GM21528 (cell line): ENCODE measurements around the gene RAPGEF2.

Experiments used
- ATAC-seq: cut with Tn5 transposase; IDR thresholded peaks from one replicate; pipeline ENCODE4 v1.9.1; 2021; ENCODE audit warnings: mild to moderate bottlenecking, moderate library complexity; ENCODE audit not compliant: unreplicated experiment, low FRiP score

RAPGEF2 gene

GRCh38 chr4:159188646-159189045 lies 85.8 kb downstream of the RAPGEF2 start:
- no peak for ATAC-seq

- ATAC-seq = no peak
Measured at GRCh38 chr4:159190651-159191050, 87.8 kb downstream of the RAPGEF2 start.

- ATAC-seq = no peak
Measured at GRCh38 chr4:159191989-159192388, 89.1 kb downstream of the RAPGEF2 start.

GRCh38 chr4:159193046-159193620 lies 90.3 kb downstream of the RAPGEF2 start:
- ATAC-seq = no peak

GRCh38 chr4:159195361-159195769 lies 92.5 kb downstream of the RAPGEF2 start:
- ATAC-seq = no peak

- no peak for ATAC-seq
Measured at GRCh38 chr4:159197260-159197884, 94.5 kb downstream of the RAPGEF2 start.

GRCh38 chr4:159197885-159198269 lies 95.0 kb downstream of the RAPGEF2 start:
- ATAC-seq = no peak

GRCh38 chr4:159199826-159200225 lies 96.9 kb downstream of the RAPGEF2 start:
- no peak for ATAC-seq

- no peak for ATAC-seq
Measured at GRCh38 chr4:159201168-159201567, 98.3 kb downstream of the RAPGEF2 start.

- no peak for ATAC-seq
Measured at GRCh38 chr4:159204566-159204965, 101.7 kb downstream of the RAPGEF2 start.

GRCh38 chr4:159205466-159205865 lies 102.6 kb downstream of the RAPGEF2 start:
- no peak for ATAC-seq

- ATAC-seq = peak; percentile 89
Measured at GRCh38 chr4:159206427-159206871, 103.6 kb downstream of the RAPGEF2 start.

- no peak for ATAC-seq
Measured at GRCh38 chr4:159209249-159209648, 106.4 kb downstream of the RAPGEF2 start.

GRCh38 chr4:159210975-159211374 lies 108.1 kb downstream of the RAPGEF2 start:
- ATAC-seq = no peak

- ATAC-seq = no peak
Measured at GRCh38 chr4:159212675-159213293, 109.9 kb downstream of the RAPGEF2 start.

- no peak for ATAC-seq
Measured at GRCh38 chr4:159216834-159217233, 114.0 kb downstream of the RAPGEF2 start.

GRCh38 chr4:159219862-159220261 lies 117.0 kb downstream of the RAPGEF2 start:
- no peak for ATAC-seq

GRCh38 chr4:159220353-159220752 lies 117.5 kb downstream of the RAPGEF2 start:
- no peak for ATAC-seq

GRCh38 chr4:159221280-159221679 lies 118.4 kb downstream of the RAPGEF2 start:
- ATAC-seq = no peak

GRCh38 chr4:159222043-159222552 lies 119.2 kb downstream of the RAPGEF2 start:
- no peak for ATAC-seq

GRCh38 chr4:159224408-159224807 lies 121.5 kb downstream of the RAPGEF2 start:
- no peak for ATAC-seq

- ATAC-seq = no peak
Measured at GRCh38 chr4:159227378-159227777, 124.5 kb downstream of the RAPGEF2 start.
